Measurements from ENCODE around the gene MORN1.

DNA sequence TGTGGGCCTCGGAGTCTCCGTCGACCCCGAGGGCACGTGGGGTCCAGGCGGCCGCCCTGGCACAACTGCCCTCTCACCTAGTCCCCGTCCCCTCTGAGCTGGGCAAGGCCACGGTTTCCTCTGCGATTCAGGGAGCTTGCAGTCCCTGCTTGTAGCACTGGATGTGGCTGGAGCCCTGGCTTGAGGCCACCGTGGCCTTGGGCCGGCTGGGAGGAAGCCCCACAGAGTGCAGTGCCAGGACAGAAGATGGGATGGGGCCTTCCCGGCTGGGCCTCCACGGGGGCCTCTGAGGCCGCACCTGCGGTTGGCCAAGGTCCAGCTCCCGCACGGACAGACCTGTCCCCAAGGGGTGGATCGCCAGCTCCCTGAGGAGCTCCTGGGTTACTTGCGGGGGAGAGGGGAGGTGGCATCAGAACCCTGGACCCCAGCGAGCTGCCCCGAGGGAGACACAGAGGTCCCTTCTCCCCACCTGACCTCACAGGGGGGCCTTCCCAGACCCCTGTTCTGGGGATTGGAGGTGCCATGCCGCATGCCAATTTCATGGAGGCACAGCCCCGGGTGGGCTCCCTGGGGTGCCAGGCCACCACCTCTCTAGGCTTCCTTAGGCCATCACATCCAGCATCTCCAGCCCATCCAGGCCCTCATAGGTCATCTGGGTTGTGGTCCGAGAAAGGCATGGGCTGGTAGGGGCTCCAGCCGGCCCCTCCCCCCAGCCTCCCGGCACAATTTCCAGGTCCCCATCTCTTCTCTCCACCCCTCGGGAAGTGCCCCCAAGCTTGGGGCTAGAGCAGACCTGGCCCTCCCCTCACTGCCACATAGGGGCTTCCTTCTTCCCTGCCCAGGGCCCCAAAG is 80.8 kb downstream of the MORN1 start:
- TF ChIP-seq HDAC2 (IDR thresholded peaks at IDR 0.05) (no peak), IKZF1 (conservative IDR thresholded peaks at IDR 0.05) (no peak), CREB1 (IDR thresholded peaks at IDR 0.05; ENCODE audit: low read depth) (no peak), BACH1 (IDR thresholded peaks at IDR 0.05; ENCODE audit: borderline replicate concordance) (no peak)
- TF ChIP-seq, protein P1, sequence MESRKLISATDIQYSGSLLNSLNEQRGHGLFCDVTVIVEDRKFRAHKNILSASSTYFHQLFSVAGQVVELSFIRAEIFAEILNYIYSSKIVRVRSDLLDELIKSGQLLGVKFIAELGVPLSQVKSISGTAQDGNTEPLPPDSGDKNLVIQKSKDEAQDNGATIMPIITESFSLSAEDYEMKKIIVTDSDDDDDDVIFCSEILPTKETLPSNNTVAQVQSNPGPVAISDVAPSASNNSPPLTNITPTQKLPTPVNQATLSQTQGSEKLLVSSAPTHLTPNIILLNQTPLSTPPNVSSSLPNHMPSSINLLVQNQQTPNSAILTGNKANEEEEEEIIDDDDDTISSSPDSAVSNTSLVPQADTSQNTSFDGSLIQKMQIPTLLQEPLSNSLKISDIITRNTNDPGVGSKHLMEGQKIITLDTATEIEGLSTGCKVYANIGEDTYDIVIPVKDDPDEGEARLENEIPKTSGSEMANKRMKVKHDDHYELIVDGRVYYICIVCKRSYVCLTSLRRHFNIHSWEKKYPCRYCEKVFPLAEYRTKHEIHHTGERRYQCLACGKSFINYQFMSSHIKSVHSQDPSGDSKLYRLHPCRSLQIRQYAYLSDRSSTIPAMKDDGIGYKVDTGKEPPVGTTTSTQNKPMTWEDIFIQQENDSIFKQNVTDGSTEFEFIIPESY (IDR thresholded peaks at IDR 0.05), result no peak

Data from GM12878 (cell line).